Endothelial cell (in vitro differentiated cells): Measurements from ENCODE around the gene GOLGA6D. TPM values are rescaled to one million over a fixed set of nuclear protein-coding genes. Genes with fewer than 3 reads are reported as not detected.
"Not testable (repeated sequence)": the region's sequence is repeated elsewhere in the genome, so short reads cannot be mapped to it uniquely, and the experiment has no call there.

ENCODE experiments used
- DNase-seq: peaks from one replicate; pipeline ENCODE4 v3.0.0; 2021; ENCODE audit warnings: low spot score
- H3K27ac Mint-ChIP-seq: one replicate; pipeline ENCODE4 v1.8.0; 2021; ENCODE audit warnings: mixed read lengths, inconsistent platforms; ENCODE audit not compliant: unreplicated experiment
- H3K27me3 Mint-ChIP-seq: one replicate; pipeline ENCODE4 v1.8.0; 2021; ENCODE audit warnings: mild to moderate bottlenecking, moderate library complexity, mixed read lengths, inconsistent platforms; ENCODE audit not compliant: unreplicated experiment
- H3K36me3 Mint-ChIP-seq: one replicate; pipeline ENCODE4 v1.8.0; 2021; ENCODE audit warnings: mild to moderate bottlenecking, low read depth, mixed read lengths, inconsistent platforms; ENCODE audit not compliant: unreplicated experiment
- H3K4me1 Mint-ChIP-seq: one replicate; pipeline ENCODE4 v1.8.0; 2021; ENCODE audit warnings: mild to moderate bottlenecking, mixed read lengths, inconsistent platforms; ENCODE audit not compliant: unreplicated experiment
- H3K4me3 Mint-ChIP-seq: one replicate; pipeline ENCODE4 v1.8.0; 2021; ENCODE audit warnings: mild to moderate bottlenecking, mixed read lengths, inconsistent platforms; ENCODE audit not compliant: unreplicated experiment
- H3K9me3 Mint-ChIP-seq: one replicate; pipeline ENCODE4 v1.8.0; 2021; ENCODE audit warnings: mixed read lengths, inconsistent platforms; ENCODE audit not compliant: unreplicated experiment
- total RNA-seq: library from RNA; stranded (reverse); fragmentation: NEBNext Ultra II Directional; extraction: Animal tissue kit (Norgen Biotek cat#: 25700); gene quantifications from one replicate; pipeline ENCODE4 v1.2.1, GENCODE V29; 2021; ENCODE audit not compliant: unreplicated experiment
- TF ChIP-seq, protein P1 (sequence below): fragments of 200-600 bp; sonication (generic); IDR thresholded peaks from one replicate; pipeline ENCODE4 v1.5.0; 2021; ENCODE audit warnings: antibody characterized with exemption; ENCODE audit not compliant: unreplicated experiment

Gene GOLGA6D
- total RNA-seq, 1 donor from 2014 or later, result 1.2 TPM

DNA sequence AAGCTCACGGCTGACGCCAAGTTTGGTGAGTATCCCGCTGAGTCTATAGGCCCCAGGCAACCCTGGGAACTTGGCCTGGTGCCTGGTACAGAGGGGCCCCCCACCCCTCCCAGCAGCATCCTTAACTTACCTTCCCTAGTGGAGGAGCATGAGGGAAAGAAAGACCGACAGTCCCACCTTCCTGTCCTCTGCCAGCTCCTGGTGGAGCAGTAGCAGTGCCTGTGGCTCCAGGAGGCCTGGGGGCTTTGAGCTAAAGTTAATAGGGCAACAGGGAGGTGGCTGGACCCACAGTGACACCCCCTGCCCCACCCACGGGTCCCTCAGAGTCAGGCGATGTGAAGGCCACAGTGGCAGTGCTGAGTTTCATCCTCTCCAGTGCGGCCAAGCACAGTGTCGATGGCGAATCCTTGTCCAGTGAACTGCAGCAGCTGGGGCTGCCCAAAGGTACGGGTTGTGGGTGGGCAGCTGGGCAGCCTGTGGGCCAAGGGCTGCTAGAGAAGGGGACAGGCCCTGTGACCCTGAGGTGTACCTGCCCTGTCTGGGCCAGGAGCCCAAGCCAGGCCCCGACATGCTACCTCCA, 56.1 kb downstream of the GOLGA6D start:
- Mint-ChIP-seq H3K27ac (no peak overlapping the region), H3K27me3 (peaks cover 23% of the 10 kb centered on the region)
- TF ChIP-seq, protein P1, sequence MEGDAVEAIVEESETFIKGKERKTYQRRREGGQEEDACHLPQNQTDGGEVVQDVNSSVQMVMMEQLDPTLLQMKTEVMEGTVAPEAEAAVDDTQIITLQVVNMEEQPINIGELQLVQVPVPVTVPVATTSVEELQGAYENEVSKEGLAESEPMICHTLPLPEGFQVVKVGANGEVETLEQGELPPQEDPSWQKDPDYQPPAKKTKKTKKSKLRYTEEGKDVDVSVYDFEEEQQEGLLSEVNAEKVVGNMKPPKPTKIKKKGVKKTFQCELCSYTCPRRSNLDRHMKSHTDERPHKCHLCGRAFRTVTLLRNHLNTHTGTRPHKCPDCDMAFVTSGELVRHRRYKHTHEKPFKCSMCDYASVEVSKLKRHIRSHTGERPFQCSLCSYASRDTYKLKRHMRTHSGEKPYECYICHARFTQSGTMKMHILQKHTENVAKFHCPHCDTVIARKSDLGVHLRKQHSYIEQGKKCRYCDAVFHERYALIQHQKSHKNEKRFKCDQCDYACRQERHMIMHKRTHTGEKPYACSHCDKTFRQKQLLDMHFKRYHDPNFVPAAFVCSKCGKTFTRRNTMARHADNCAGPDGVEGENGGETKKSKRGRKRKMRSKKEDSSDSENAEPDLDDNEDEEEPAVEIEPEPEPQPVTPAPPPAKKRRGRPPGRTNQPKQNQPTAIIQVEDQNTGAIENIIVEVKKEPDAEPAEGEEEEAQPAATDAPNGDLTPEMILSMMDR, result no peak

GRCh38 chr15:75339531-75340240, 57.1 kb downstream of the GOLGA6D start:
- TF ChIP-seq, protein P1, result no peak
- Mint-ChIP-seq H3K36me3 (peaks cover 10% of the 10 kb centered on the region), H3K9me3 (no peaks in the 10 kb centered on the region), H3K27me3 (peaks cover 23% of the 10 kb centered on the region), H3K27ac (no peak overlapping the region), H3K4me1 (peaks cover 17% of the 10 kb centered on the region), H3K4me3 (peak overlapping the region; percentile 73)
- no peak for DNase-seq

More for the DNA sequence above, 56.1 kb downstream of the GOLGA6D start:
- H3K4me3 Mint-ChIP-seq, result no peak overlapping the region
- peaks cover 17% of the 10 kb centered on the region for H3K4me1 Mint-ChIP-seq
- H3K9me3 Mint-ChIP-seq, result no peaks in the 10 kb centered on the region
- H3K36me3 Mint-ChIP-seq, result peaks cover 10% of the 10 kb centered on the region
- DNase-seq, result no peak

DNA sequence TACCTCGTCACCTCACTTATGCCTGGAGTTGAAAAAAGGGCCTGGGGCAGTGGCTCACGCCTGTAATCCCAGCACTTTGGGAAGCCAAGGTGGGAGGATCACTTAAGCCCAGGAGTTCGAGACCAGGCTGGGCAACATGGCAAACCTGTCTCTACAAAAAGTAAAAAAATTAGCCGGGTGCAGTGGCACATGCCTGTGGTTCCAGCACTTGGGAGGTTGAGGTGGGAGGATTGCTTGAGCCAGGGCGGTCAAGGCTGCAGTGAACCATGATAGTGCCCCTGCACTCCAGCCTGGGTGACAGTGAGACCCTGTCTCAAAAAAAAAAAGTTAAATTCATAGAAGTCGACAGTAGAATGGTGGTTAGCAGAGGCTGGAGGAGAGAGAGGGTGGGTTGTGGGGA, 59.6 kb downstream of the GOLGA6D start:
- Mint-ChIP-seq H3K9me3 (no peaks in the 10 kb centered on the region), H3K36me3 (peaks cover 10% of the 10 kb centered on the region), H3K27me3 (peaks cover 9% of the 10 kb centered on the region), H3K27ac (no peak overlapping the region), H3K4me1 (peaks cover 3% of the 10 kb centered on the region), H3K4me3 (no peak overlapping the region)
- TF ChIP-seq, protein P1, result no peak
- DNase-seq, result no peak

GRCh38 chr15:75343953-75344352, 61.3 kb downstream of the GOLGA6D start:
- not testable (repeated sequence) for H3K36me3 Mint-ChIP-seq, H3K4me3 Mint-ChIP-seq, H3K9me3 Mint-ChIP-seq, DNase-seq, H3K4me1 Mint-ChIP-seq
- H3K27ac Mint-ChIP-seq, result peak overlapping the region; percentile 61
- peaks cover 12% of the 10 kb centered on the region for H3K27me3 Mint-ChIP-seq

Other genes with a start within 250 kb of the GOLGA6D start
- gene C15orf39, start 81.0 kb upstream of the GOLGA6D start, total RNA-seq, result 132 TPM
- not detected for gene GOLGA6C, start 24.5 kb upstream of the GOLGA6D start, total RNA-seq
- gene COMMD4, start 53.2 kb downstream of the GOLGA6D start, total RNA-seq, result 165 TPM
- 149 TPM for gene NEIL1, start 64.2 kb downstream of the GOLGA6D start, total RNA-seq
- gene MAN2C1, start 85.8 kb downstream of the GOLGA6D start, total RNA-seq, result 237 TPM
- gene SIN3A, start 168.9 kb downstream of the GOLGA6D start, total RNA-seq, result 67.3 TPM